OCI-LY1 (cell line): ENCODE results near the gene DOCK6.
"Not testable (repeated sequence)": the region's sequence is repeated elsewhere in the genome, so short reads cannot be mapped to it uniquely, and the experiment has no call there.

Experiments
- H2AFZ ChIP-seq: fragments of 200-600 bp; sonication (generic), shearing (Covaris generic); 2 replicates; pipeline ENCODE4 v1.6.0; 2014; ENCODE audit warnings: antibody characterized with exemption, mild to moderate bottlenecking, low read length
- H3F3A ChIP-seq: fragments of 200-600 bp; sonication (generic), shearing (Covaris generic); 2 replicates; pipeline ENCODE4 v1.6.0; 2014; ENCODE audit warnings: mild to moderate bottlenecking, antibody characterized with exemption, low read length, moderate library complexity; ENCODE audit not compliant: insufficient read depth
- H3K27ac ChIP-seq: fragments of 200-600 bp; sonication (generic); 2 replicates; pipeline ENCODE4 v1.5.1; 2014; ENCODE audit warnings: low read length, mixed run types, mild to moderate bottlenecking, low read depth; ENCODE audit not compliant: poor library complexity, severe bottlenecking
- H3K27me3 ChIP-seq: fragments of 200-600 bp; sonication (generic); 2 replicates; pipeline ENCODE4 v1.6.0; 2014; ENCODE audit warnings: antibody characterized with exemption, mild to moderate bottlenecking, low read length, moderate library complexity; ENCODE audit not compliant: insufficient read depth
- H3K36me3 ChIP-seq: fragments of 200-600 bp; sonication (generic); 2 replicates; pipeline ENCODE4 v1.6.1; 2014; ENCODE audit warnings: mild to moderate bottlenecking, antibody characterized with exemption, low read length, moderate library complexity, mixed read lengths; ENCODE audit not compliant: insufficient read depth
- H3K4me1 ChIP-seq: fragments of 200-600 bp; sonication (generic); 2 replicates; pipeline ENCODE4 v1.5.1; 2014; ENCODE audit warnings: mild to moderate bottlenecking, low read length, moderate library complexity; ENCODE audit not compliant: insufficient read depth, severe bottlenecking
- H3K4me2 ChIP-seq: fragments of 200-600 bp; sonication (generic), shearing (Covaris generic); 2 replicates; pipeline ENCODE4 v1.6.1; 2014; ENCODE audit warnings: low read length
- H3K4me3 ChIP-seq: fragments of 200-600 bp; sonication (generic); 2 replicates; pipeline ENCODE4 v1.5.1; 2014; ENCODE audit warnings: low read length, low read depth, mild to moderate bottlenecking, mixed read lengths; ENCODE audit not compliant: poor library complexity, severe bottlenecking
- H3K79me2 ChIP-seq: fragments of 200-600 bp; shearing (Covaris generic); 2 replicates; pipeline ENCODE4 v1.6.1; 2016; ENCODE audit warnings: mixed run types, low read length, mixed read lengths; ENCODE audit not compliant: insufficient read depth
- H3K9ac ChIP-seq: fragments of 200-600 bp; sonication (generic), shearing (Covaris generic); 2 replicates; pipeline ENCODE4 v1.6.1; 2014; ENCODE audit warnings: mild to moderate bottlenecking, low read length, mixed read lengths
- H3K9me2 ChIP-seq: fragments of 200-600 bp; sonication (generic), shearing (Covaris generic); 2 replicates; pipeline ENCODE4 v1.6.1; 2014; ENCODE audit warnings: low read depth, mild to moderate bottlenecking, low read length, mixed read lengths
- H3K9me3 ChIP-seq: fragments of 200-600 bp; shearing (Covaris generic); 2 replicates; pipeline ENCODE4 v1.6.1; 2014; ENCODE audit warnings: low read length, mixed read lengths
- H4K20me1 ChIP-seq: fragments of 200-600 bp; sonication (generic), shearing (Covaris generic); 2 replicates; pipeline ENCODE4 v1.6.0; 2016; ENCODE audit warnings: mild to moderate bottlenecking, low read length; ENCODE audit not compliant: insufficient read depth
- EZH2 ChIP-seq: fragments of 200-600 bp; sonication (generic), shearing (Covaris generic); IDR thresholded peaks from 2 replicates; pipeline ENCODE4 v1.8.0; 2017; ENCODE audit warnings: borderline replicate concordance, mixed run types, mild to moderate bottlenecking, antibody characterized with exemption, low read length, moderate library complexity, mixed read lengths
- TF ChIP-seq, protein P1 (sequence below): fragments of 200-600 bp; sonication (generic), shearing (Covaris generic); IDR thresholded peaks from 2 replicates; pipeline ENCODE4 v1.5.1; 2017; ENCODE audit warnings: mild to moderate bottlenecking, antibody characterized with exemption, low read length, moderate library complexity, mixed read lengths

DOCK6 gene

DNA sequence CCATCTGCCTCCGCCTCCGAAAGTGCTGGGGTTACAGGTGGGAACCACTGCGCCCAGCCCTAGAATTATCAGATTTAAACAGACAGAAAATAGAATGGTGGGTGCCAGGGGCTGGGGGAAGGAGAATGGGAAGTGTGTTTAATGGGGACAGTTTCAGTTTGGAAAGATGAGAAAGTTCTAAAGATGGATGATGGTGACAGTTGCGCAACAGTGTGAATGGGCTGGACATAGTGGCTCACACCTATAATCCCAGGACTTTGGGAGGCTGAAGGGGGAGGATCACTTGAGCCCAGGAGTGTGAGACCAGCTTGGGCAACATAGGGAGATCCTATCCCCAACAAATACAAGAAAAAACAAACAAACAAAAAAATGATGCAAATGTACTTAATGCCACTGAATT is 80.8 kb downstream of the DOCK6 start:
- Histone ChIP-seq H3K27me3 (no peaks in the 10 kb centered on the region), H3K9me3 (no peaks in the 10 kb centered on the region), H4K20me1 (no peaks in the 10 kb centered on the region), H3K4me2 (no peak overlapping the region), H3F3A (peaks cover 5% of the 10 kb centered on the region; the same call in 1 of the 2 replicates), H3K36me3 (peaks cover 37% of the 10 kb centered on the region), H3K79me2 (no peaks in the 10 kb centered on the region), H2AFZ (no peak overlapping the region), H3K9ac (no peak overlapping the region), H3K27ac (peak overlapping the region; percentile 1), H3K4me1 (peaks cover 30% of the 10 kb centered on the region), H3K9me2 (no peaks in the 10 kb centered on the region), H3K4me3 (no peak overlapping the region)
- no peak for TF ChIP-seq EZH2
- TF ChIP-seq, protein P1, sequence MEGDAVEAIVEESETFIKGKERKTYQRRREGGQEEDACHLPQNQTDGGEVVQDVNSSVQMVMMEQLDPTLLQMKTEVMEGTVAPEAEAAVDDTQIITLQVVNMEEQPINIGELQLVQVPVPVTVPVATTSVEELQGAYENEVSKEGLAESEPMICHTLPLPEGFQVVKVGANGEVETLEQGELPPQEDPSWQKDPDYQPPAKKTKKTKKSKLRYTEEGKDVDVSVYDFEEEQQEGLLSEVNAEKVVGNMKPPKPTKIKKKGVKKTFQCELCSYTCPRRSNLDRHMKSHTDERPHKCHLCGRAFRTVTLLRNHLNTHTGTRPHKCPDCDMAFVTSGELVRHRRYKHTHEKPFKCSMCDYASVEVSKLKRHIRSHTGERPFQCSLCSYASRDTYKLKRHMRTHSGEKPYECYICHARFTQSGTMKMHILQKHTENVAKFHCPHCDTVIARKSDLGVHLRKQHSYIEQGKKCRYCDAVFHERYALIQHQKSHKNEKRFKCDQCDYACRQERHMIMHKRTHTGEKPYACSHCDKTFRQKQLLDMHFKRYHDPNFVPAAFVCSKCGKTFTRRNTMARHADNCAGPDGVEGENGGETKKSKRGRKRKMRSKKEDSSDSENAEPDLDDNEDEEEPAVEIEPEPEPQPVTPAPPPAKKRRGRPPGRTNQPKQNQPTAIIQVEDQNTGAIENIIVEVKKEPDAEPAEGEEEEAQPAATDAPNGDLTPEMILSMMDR = no peak

DNA sequence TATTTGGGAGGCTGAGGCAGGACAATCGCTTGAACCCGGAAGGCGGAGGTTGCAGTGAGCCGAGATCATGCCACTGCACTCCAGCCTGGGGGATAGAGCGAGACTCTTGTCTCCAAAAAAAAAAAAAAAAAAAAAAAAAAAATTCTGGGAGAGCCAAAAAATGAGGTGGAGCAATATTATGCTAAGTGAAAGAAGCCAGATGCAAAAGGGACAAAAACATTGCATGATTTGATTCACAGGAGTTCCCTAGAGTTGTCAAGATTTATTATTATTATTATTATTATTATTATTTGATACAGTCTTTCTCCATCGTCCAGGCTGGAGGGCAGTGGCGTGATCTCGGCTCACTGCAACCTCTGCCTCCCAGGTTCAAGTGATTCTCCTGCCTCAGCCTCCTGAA is 81.3 kb downstream of the DOCK6 start:
- H4K20me1 ChIP-seq, H3K27me3 ChIP-seq, H3K9me3 ChIP-seq, H3K79me2 ChIP-seq, H3K4me3 ChIP-seq, H3F3A ChIP-seq, H2AFZ ChIP-seq, H3K9ac ChIP-seq, H3K9me2 ChIP-seq: not testable (repeated sequence)
- Histone ChIP-seq H3K4me2 (peak overlapping the region; percentile 54; the same call in 1 of the 2 replicates), H3K4me1 (peaks cover 25% of the 10 kb centered on the region), H3K36me3 (peaks cover 42% of the 10 kb centered on the region), H3K27ac (peak overlapping the region; percentile 66)

DNA sequence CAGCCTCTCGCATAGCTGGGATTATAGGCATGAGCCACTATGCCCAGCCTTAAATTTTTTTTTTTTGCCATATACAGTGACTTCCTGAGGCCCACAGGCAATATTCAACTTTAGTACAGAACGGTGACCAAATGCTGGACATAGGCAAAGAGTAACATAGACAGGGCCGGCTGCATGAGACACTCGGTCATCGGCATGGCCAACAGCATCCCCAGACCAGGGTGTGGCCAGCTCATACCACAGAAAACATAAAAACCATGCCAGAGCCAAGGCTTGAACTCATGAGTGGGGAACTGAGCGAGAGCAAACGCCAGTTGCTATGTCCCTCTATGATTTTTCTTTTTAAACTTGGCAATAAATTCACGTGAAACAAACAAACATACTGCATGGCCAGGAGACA is 82.0 kb downstream of the DOCK6 start:
- TF ChIP-seq, protein P1 = no peak
- no peak for TF ChIP-seq EZH2
- H3K4me3 ChIP-seq = peak overlapping the region; percentile 35
- peaks cover 49% of the 10 kb centered on the region for H3K36me3 ChIP-seq
- H3K4me2 ChIP-seq = peak overlapping the region; percentile 54
- no peaks in the 10 kb centered on the region for H4K20me1 ChIP-seq
- H3K9me2 ChIP-seq = no peaks in the 10 kb centered on the region
- H3F3A ChIP-seq = 0 out of 2 replicates have a peak, but pooled peaks cover under 1% of the 10 kb centered on the region
- H3K9ac ChIP-seq = peak overlapping the region; percentile 40; the same call in 1 of the 2 replicates
- peaks cover 18% of the 10 kb centered on the region for H3K4me1 ChIP-seq
- peak overlapping the region; percentile 66 for H3K27ac ChIP-seq
- H2AFZ ChIP-seq = no peak overlapping the region
- no peaks in the 10 kb centered on the region for H3K9me3 ChIP-seq
- H3K27me3 ChIP-seq = no peaks in the 10 kb centered on the region
- no peaks in the 10 kb centered on the region for H3K79me2 ChIP-seq

DNA sequence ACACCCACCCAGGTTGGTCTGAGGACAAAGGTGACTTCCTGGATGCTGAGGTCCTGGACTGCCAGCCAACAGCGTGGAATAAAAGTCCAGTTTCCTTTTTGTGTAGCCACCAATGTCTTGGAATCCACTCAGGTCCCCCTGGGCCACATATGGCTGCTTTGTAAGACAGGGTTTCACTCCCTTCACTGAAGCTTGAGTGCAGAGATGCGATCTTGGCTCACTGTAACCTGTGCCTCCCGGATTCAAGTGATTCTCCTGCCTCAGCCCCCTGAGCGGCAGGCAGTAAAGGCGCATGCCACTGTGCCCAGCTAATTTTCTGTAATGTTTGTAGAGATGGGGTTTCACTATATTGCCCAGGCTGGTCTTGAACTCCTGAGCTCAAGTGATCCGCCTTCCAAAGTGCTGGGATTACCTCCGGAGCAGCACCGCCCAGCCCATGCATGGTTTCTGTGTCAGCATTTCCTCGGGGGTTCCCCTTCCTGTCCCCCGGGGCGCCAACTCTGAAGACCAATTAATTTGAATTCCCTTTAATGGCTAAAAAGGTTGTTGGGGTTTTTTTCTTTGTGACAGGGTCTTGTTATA is 82.5 kb downstream of the DOCK6 start:
- Histone ChIP-seq H3K27me3 (no peaks in the 10 kb centered on the region), H3K4me2 (peak overlapping the region; percentile 54), H3K9ac (peak overlapping the region; percentile 40; the same call in 1 of the 2 replicates), H3K9me2 (no peaks in the 10 kb centered on the region), H2AFZ (no peak overlapping the region), H3F3A (no peaks in the 10 kb centered on the region), H3K27ac (peak overlapping the region; percentile 66), H3K4me3 (peak overlapping the region; percentile 35), H3K4me1 (peaks cover 17% of the 10 kb centered on the region), H3K79me2 (no peaks in the 10 kb centered on the region), H4K20me1 (no peaks in the 10 kb centered on the region), H3K9me3 (no peaks in the 10 kb centered on the region), H3K36me3 (peaks cover 51% of the 10 kb centered on the region)
- TF ChIP-seq, protein P1 = no peak
- no peak for TF ChIP-seq EZH2

DNA sequence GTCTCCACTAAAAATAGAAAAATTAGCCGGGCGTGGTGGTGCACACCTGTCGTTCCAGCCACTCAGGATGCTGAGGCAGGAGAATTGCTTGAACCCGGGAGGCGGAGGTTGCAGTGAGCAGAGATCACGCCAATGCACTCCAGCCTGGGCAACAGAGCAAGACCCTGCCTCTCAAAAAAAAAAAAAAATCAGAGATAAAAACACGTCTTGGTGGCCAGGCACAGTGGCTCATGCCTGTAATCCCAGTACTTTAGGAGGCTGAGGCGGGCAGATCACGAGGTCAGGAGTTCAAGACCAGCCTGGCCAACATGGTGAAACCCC is 83.2 kb downstream of the DOCK6 start:
- not testable (repeated sequence) for H3F3A ChIP-seq, H3K4me3 ChIP-seq, H3K9me3 ChIP-seq, H3K4me2 ChIP-seq, H3K9me2 ChIP-seq, H3K79me2 ChIP-seq, H3K27me3 ChIP-seq, H2AFZ ChIP-seq, H3K9ac ChIP-seq, H3K27ac ChIP-seq, H4K20me1 ChIP-seq
- peaks cover 17% of the 10 kb centered on the region for H3K4me1 ChIP-seq
- peaks cover 55% of the 10 kb centered on the region for H3K36me3 ChIP-seq
